ENCODE results near the gene SHROOM3. TPM values are rescaled to one million over a fixed set of nuclear protein-coding genes. Genes with fewer than 3 reads are reported as not detected.

The SHROOM3 gene
- total and polyA plus RNA-seq, 2 donors from 2014 or later: 5.5 to 67.3 TPM

DNA sequence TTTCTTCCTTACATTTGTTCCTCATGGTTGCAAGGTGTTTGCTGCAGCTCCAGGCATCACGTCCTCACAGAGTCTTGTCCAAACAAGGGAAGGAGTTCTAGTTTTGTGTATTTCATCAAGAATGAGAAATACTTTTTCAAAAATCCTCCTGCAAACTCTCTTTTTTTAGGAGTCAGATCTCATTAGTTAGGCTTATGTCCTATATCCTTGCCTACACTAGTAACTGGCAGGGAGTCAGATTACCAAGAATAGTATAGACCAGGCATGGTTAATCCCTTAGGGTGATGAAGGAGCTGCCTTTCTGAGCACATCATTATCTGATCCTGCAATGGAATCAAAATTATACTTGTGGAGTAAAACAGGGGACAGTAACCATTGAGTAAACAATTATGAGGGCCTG lies 160.4 kb downstream of the SHROOM3 start:
- no peak overlapping the region for H3K9ac ChIP-seq (ENCODE audit: low read length in 3 of 3)
- DNase-seq (no peak), FAIRE-seq (no peak)
- no peaks in the 10 kb centered on the region for H3K27me3 ChIP-seq (ENCODE audit: control insufficient read depth, insufficient read depth, low read length)
- intact Hi-C loops (cut with DNase I): no loop called here
- H3K4me3 ChIP-seq (ENCODE audit: low read length in 3 of 3): no peak overlapping the region
- H3K36me3 ChIP-seq (ENCODE audit: control insufficient read depth in 2 of 3, insufficient read depth in 3 of 3, low read length in 3 of 3): no peaks in the 10 kb centered on the region
- TF ChIP-seq, protein P1, sequence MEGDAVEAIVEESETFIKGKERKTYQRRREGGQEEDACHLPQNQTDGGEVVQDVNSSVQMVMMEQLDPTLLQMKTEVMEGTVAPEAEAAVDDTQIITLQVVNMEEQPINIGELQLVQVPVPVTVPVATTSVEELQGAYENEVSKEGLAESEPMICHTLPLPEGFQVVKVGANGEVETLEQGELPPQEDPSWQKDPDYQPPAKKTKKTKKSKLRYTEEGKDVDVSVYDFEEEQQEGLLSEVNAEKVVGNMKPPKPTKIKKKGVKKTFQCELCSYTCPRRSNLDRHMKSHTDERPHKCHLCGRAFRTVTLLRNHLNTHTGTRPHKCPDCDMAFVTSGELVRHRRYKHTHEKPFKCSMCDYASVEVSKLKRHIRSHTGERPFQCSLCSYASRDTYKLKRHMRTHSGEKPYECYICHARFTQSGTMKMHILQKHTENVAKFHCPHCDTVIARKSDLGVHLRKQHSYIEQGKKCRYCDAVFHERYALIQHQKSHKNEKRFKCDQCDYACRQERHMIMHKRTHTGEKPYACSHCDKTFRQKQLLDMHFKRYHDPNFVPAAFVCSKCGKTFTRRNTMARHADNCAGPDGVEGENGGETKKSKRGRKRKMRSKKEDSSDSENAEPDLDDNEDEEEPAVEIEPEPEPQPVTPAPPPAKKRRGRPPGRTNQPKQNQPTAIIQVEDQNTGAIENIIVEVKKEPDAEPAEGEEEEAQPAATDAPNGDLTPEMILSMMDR (IDR thresholded peaks at IDR 0.05; ENCODE audit: borderline replicate concordance, extremely low read depth, insufficient read depth): no peak
- H3K9me3 ChIP-seq (ENCODE audit: control insufficient read depth in 2 of 3, insufficient read depth in 1 of 3, low read length in 3 of 3): no peaks in the 10 kb centered on the region
- no peak overlapping the region for H3K27ac ChIP-seq (ENCODE audit: low read depth in 2 of 2, low read length in 2 of 2)
- peaks cover 0 to 13% (median 4%) of the 10 kb centered on the region in 3 donors for H3K4me1 ChIP-seq (ENCODE audit: control insufficient read depth in 2 of 3, insufficient read depth in 2 of 3, low read depth in 1 of 3, low read length in 3 of 3)

DNA sequence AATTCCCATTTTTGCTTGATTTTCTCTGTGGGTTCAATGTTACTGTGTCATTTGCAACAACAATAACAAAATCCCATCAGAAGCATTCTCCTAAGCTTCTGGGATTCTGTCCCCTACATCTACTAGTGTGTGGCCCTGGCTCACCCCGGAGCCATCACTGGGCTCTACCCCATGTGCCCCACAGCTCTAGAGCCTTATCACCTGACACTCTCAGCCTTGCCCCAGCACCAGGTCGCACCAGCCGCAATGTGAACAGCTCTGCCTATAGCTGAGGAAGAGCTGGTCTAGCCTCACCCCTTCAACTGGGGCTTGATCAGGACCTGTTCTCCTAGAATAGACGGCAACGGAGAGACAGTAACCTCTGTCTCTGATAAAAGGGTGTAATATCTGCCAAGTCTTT lies 161.7 kb downstream of the SHROOM3 start:
- H3K9ac ChIP-seq (ENCODE audit: low read length in 3 of 3): no peak overlapping the region
- peaks cover 0 to 4% (median under 1%) of the 10 kb centered on the region in 3 donors for H3K4me1 ChIP-seq (ENCODE audit: control insufficient read depth in 2 of 3, insufficient read depth in 2 of 3, low read depth in 1 of 3, low read length in 3 of 3)
- no peaks in the 10 kb centered on the region for H3K36me3 ChIP-seq (ENCODE audit: control insufficient read depth in 2 of 3, insufficient read depth in 3 of 3, low read length in 3 of 3)
- FAIRE-seq (no peak), DNase-seq (no peak)
- no peaks in the 10 kb centered on the region for H3K9me3 ChIP-seq (ENCODE audit: control insufficient read depth in 2 of 3, insufficient read depth in 1 of 3, low read length in 3 of 3)
- H3K27ac ChIP-seq (ENCODE audit: low read depth in 2 of 2, low read length in 2 of 2): no peak overlapping the region
- intact Hi-C loops (cut with DNase I): no loop called here
- H3K27me3 ChIP-seq (ENCODE audit: control insufficient read depth, insufficient read depth, low read length): no peaks in the 10 kb centered on the region
- H3K4me3 ChIP-seq (ENCODE audit: low read length in 3 of 3): no peak overlapping the region
- TF ChIP-seq, protein P1 (IDR thresholded peaks at IDR 0.05; ENCODE audit: borderline replicate concordance, extremely low read depth, insufficient read depth): no peak

DNA sequence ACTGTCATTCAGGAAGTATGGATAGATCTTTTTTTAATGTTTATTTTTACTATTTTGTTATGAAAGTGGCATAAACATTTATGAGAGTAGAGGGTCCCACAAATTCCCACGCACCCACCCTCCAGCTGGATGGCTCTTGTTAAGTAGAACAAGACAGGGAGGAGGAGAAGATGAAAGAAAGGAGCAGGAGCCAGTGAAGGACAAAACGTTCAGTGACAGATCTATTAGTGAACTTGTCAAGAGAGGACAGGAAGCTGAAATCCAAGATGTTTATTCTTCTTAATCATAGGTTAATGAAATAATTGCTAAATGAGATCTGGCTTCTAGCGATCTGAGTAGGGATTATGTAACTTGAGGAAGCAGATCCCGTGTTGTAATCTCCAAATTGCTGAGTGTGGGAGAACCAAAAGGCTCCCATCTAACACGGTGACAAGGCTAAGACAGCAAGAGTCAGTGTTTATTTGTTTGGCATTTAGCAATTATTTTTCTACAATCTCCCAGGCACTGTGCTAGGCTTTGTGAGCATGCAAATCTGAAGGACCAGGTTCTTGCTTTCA lies 162.5 kb downstream of the SHROOM3 start:
- Histone ChIP-seq H3K4me1 (ENCODE audit: control insufficient read depth in 2 of 3, insufficient read depth in 2 of 3, low read depth in 1 of 3, low read length in 3 of 3) (peaks cover 0 to 2% (median 0%) of the 10 kb centered on the region in 3 donors), H3K27ac (ENCODE audit: low read depth in 2 of 2, low read length in 2 of 2) (no peak overlapping the region), H3K4me3 (ENCODE audit: low read length in 3 of 3) (no peak overlapping the region), H3K9me3 (ENCODE audit: control insufficient read depth in 2 of 3, insufficient read depth in 1 of 3, low read length in 3 of 3) (no peaks in the 10 kb centered on the region), H3K9ac (ENCODE audit: low read length in 3 of 3) (no peak overlapping the region), H3K36me3 (ENCODE audit: control insufficient read depth in 2 of 3, insufficient read depth in 3 of 3, low read length in 3 of 3) (no peaks in the 10 kb centered on the region), H3K27me3 (ENCODE audit: control insufficient read depth, insufficient read depth, low read length) (no peaks in the 10 kb centered on the region)
- intact Hi-C loops (cut with DNase I): no loop called here
- peak in 1 of 5 donors; percentile 45 for DNase-seq
- TF ChIP-seq, protein P1 (IDR thresholded peaks at IDR 0.05; ENCODE audit: borderline replicate concordance, extremely low read depth, insufficient read depth): no peak
- no peak for FAIRE-seq

DNA sequence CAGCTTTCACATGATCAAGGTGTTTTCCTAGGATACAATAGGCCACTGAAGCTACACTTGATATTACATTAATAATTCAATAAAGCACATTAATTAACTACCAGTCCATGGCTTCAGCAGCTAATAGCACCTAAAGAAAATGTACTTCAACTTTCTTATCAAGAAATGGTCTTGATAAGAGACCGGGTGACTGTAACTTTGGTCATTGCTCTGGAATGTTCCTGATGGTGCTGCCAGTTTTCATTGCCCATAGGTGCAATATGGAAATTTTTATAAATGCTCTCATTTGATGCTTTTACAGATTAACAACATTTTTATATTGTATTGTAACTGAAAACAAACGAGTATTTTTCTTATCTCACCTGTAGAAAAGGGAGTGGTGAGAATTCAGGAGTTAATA lies 165.4 kb downstream of the SHROOM3 start:
- no peaks in the 10 kb centered on the region for H3K36me3 ChIP-seq (ENCODE audit: control insufficient read depth in 2 of 3, insufficient read depth in 3 of 3, low read length in 3 of 3)
- H3K9ac ChIP-seq (ENCODE audit: low read length in 3 of 3): no peak overlapping the region
- FAIRE-seq: no peak
- no peaks in the 10 kb centered on the region for H3K9me3 ChIP-seq (ENCODE audit: control insufficient read depth in 2 of 3, insufficient read depth in 1 of 3, low read length in 3 of 3)
- no peak for DNase-seq
- TF ChIP-seq, protein P1 (IDR thresholded peaks at IDR 0.05; ENCODE audit: borderline replicate concordance, extremely low read depth, insufficient read depth): no peak
- no peak overlapping the region for H3K27ac ChIP-seq (ENCODE audit: low read depth in 2 of 2, low read length in 2 of 2)
- intact Hi-C loops (cut with DNase I): no loop called here
- no peaks in the 10 kb centered on the region for H3K27me3 ChIP-seq (ENCODE audit: control insufficient read depth, insufficient read depth, low read length)
- H3K4me3 ChIP-seq (ENCODE audit: low read length in 3 of 3): no peak overlapping the region
- H3K4me1 ChIP-seq (ENCODE audit: control insufficient read depth in 2 of 3, insufficient read depth in 2 of 3, low read depth in 1 of 3, low read length in 3 of 3): peaks cover 0 to 8% (median 2%) of the 10 kb centered on the region in 3 donors

All from kidney (tissue), 14 donors.